Measurements from ENCODE around the gene LETMD1.

The LETMD1 gene

DNA sequence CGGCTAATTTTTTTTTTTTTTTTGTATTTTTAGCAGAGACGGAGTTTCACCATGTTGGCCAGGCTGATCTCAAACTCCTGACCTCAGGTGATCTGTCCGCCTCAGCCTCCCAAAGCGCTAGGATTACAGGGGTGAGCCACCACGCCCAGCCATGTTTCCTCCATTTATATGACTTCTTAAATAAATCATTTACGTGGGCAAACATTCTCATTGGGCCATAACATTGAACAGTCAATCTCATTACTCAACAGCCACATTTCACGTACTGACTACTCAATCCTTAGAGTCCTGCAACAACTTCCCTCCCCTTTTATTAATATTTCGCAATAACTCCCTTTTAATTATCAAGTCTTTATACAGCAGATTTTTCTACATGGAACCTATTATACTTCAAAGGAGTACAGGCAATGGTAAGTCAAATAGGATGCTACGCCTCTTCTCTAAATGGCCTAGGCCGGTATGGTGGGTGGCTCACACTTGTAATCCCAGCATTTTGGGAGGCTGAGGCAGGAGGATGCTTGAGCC lies 42.6 kb downstream of the LETMD1 start:
- TF ChIP-seq, protein P1, sequence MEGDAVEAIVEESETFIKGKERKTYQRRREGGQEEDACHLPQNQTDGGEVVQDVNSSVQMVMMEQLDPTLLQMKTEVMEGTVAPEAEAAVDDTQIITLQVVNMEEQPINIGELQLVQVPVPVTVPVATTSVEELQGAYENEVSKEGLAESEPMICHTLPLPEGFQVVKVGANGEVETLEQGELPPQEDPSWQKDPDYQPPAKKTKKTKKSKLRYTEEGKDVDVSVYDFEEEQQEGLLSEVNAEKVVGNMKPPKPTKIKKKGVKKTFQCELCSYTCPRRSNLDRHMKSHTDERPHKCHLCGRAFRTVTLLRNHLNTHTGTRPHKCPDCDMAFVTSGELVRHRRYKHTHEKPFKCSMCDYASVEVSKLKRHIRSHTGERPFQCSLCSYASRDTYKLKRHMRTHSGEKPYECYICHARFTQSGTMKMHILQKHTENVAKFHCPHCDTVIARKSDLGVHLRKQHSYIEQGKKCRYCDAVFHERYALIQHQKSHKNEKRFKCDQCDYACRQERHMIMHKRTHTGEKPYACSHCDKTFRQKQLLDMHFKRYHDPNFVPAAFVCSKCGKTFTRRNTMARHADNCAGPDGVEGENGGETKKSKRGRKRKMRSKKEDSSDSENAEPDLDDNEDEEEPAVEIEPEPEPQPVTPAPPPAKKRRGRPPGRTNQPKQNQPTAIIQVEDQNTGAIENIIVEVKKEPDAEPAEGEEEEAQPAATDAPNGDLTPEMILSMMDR (conservative IDR thresholded peaks at IDR 0.05; ENCODE audit: control insufficient read depth, insufficient read depth, low read depth, low read length): no peak
- no peak overlapping the region for H3K4me3 ChIP-seq (ENCODE audit: control insufficient read depth, low read depth, low read length)
- no peak for DNase-seq (ENCODE audit: low read depth)

DNA sequence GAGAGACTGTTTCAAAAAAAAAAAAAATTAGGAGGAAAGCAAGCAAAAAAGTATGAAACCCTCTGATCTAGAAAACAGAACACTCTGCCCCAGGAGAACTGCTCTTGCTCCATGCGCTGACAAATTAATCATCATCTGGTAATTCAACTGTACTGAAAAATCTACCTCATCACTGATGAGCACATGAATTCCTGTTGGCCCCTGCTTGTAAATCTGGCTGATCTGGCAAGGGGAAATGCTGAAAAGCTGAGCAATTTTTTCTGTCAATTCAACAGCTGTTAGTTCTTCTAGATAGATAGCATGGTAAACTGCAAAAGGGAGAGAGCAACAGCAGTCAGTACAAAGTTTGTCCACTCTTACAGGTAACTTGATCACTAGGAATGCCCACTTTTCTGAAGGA lies 50.5 kb downstream of the LETMD1 start:
- no peak overlapping the region for H3K4me3 ChIP-seq (ENCODE audit: control insufficient read depth, low read depth, low read length)
- TF ChIP-seq, protein P1 (conservative IDR thresholded peaks at IDR 0.05; ENCODE audit: control insufficient read depth, insufficient read depth, low read depth, low read length): no peak
- peak; percentile 84 for DNase-seq (ENCODE audit: low read depth)

DNA sequence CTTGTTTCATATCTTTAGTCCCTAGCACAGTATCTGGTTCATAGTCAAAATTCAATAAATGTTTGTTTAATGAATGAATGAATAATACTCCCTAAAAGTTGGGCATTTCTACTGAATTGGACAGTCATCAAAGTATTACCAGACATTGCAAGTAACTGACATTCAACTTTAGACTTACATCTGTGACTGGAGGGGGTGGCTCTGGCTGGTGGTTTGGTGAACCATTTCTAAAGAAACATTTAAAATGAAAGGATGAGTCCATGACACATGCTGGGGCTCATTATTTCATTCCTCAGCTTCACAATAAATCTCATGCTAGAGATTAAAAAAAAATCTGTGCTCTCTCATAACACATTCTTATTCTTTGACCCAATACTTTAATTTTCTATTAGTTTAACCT lies 55.9 kb downstream of the LETMD1 start:
- DNase-seq (ENCODE audit: low read depth): no peak
- TF ChIP-seq, protein P1 (conservative IDR thresholded peaks at IDR 0.05; ENCODE audit: control insufficient read depth, insufficient read depth, low read depth, low read length): no peak
- H3K4me3 ChIP-seq (ENCODE audit: control insufficient read depth, low read depth, low read length): no peak overlapping the region

DNA sequence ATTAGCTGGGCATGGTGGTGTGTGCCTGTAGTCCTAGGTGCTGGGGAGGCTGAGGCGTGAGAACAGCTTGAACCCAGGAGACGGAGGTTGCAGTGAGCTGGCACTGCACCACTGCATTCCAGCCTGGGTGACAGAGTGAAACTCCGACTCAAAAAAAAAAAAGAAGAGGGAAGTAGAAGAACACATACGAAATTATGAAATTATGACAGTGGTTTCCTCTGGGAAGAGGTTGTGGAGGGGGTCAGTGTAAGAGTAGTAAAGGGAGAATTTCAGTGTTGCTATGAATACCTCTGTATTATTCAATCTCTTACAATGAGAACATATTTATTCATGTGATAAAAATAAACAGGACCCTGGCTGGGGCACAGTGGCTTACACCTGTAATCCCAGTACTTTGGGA lies 60.0 kb downstream of the LETMD1 start:
- H3K4me3 ChIP-seq (ENCODE audit: control insufficient read depth, low read depth, low read length): no peak overlapping the region
- TF ChIP-seq, protein P1 (conservative IDR thresholded peaks at IDR 0.05; ENCODE audit: control insufficient read depth, insufficient read depth, low read depth, low read length): no peak
- no peak for DNase-seq (ENCODE audit: low read depth)
